Astrocyte (in vitro differentiated cells and primary cell): Measurements from ENCODE around the gene PPP1R36.

Experiments
- EZH2 ChIP-seq: IDR thresholded peaks from 2 replicates; pipeline ENCODE4 v1.6.1; 2012; ENCODE audit warnings: mild to moderate bottlenecking, low read length, inconsistent platforms; ENCODE audit not compliant: insufficient read depth
- TF ChIP-seq, protein P1 (sequence below): IDR thresholded peaks from 2 replicates; pipeline ENCODE4 v1.5.1; 2011; ENCODE audit warnings: low read depth, mild to moderate bottlenecking, inconsistent platforms, low read length, moderate library complexity; ENCODE audit not compliant: insufficient read depth

DNA sequence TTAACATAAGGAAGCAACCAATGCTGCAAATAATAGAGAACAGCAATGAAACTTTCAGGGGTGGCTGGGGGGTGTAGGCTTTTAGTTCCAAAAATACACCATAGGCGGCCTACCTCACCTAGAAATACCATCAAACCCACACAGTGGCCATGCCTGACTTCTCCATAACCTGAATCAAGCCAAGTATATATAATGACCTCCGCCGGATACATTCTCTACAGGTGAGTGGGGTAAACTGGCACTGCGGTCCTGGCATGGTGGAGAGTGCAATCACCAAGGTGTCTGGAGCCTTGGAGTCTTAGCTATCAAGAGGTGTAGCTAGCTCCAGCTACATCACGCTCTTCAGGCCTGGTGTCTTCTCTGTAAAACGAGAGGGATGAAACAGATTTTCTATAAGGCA is 47.3 kb upstream of the PPP1R36 start:
- TF ChIP-seq, protein P1, sequence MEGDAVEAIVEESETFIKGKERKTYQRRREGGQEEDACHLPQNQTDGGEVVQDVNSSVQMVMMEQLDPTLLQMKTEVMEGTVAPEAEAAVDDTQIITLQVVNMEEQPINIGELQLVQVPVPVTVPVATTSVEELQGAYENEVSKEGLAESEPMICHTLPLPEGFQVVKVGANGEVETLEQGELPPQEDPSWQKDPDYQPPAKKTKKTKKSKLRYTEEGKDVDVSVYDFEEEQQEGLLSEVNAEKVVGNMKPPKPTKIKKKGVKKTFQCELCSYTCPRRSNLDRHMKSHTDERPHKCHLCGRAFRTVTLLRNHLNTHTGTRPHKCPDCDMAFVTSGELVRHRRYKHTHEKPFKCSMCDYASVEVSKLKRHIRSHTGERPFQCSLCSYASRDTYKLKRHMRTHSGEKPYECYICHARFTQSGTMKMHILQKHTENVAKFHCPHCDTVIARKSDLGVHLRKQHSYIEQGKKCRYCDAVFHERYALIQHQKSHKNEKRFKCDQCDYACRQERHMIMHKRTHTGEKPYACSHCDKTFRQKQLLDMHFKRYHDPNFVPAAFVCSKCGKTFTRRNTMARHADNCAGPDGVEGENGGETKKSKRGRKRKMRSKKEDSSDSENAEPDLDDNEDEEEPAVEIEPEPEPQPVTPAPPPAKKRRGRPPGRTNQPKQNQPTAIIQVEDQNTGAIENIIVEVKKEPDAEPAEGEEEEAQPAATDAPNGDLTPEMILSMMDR: no peak
- TF ChIP-seq EZH2: no peak
